Measurements from ENCODE around the gene ANKRD35. TPM values are rescaled to one million over a fixed set of nuclear protein-coding genes. Genes with fewer than 3 reads are reported as not detected.

The ANKRD35 gene
- total and polyA plus RNA-seq, 9 of the 15 experiments (the other 6 are each of a cell fraction or from before 2014, with no cell fraction given) = 0.07 to 0.14 (median 0.07) TPM; not detected in 5

GRCh38 chr1:145918992-145919939 is 33.6 kb upstream of the ANKRD35 start (continued):
- TF ChIP-seq MGA (IDR thresholded peaks at IDR 0.05) (no peak), HMG20A (CRISPR knock-in tag; conservative IDR thresholded peaks at IDR 0.05) (no peak), ZNF77 (CRISPR knock-in tag; IDR thresholded peaks at IDR 0.05) (no peak), KAT8 (IDR thresholded peaks at IDR 0.05; ENCODE audit: low read depth) (no peak), SIN3B (IDR thresholded peaks at IDR 0.05; ENCODE audit: low read depth) (no peak), BCLAF1 (IDR thresholded peaks at IDR 0.05; ENCODE audit: borderline replicate concordance in 1 of 2, control insufficient read depth in 1 of 2, low read depth in 2 of 2, low read length in 1 of 2) (no peak), FOXP1 (CRISPR knock-in tag; IDR thresholded peaks at IDR 0.05) (0 out of 2 replicates have a peak, but pooled peaks have one; percentile 18), E2F8 (IDR thresholded peaks at IDR 0.05; ENCODE audit: low read depth, partially characterized antibody) (peak; percentile 58)
